DOHH2 (cell line): Measurements from ENCODE around the gene NUP210L.
"Not testable (repeated sequence)": the region's sequence is repeated elsewhere in the genome, so short reads cannot be mapped to it uniquely, and the experiment has no call there.

Experiments used
- H3F3A ChIP-seq: fragments of 200-600 bp; sonication (generic), shearing (Covaris generic); 2 replicates; pipeline ENCODE4 v1.6.0; 2016; ENCODE audit warnings: antibody characterized with exemption, mild to moderate bottlenecking; ENCODE audit not compliant: control insufficient read depth, insufficient read depth
- H3K27ac ChIP-seq: fragments of 200-600 bp; sonication (generic); 2 replicates; pipeline ENCODE4 v1.5.1; 2014; ENCODE audit warnings: low read depth, mild to moderate bottlenecking, low read length, moderate library complexity
- H3K27me3 ChIP-seq: fragments of 200-600 bp; sonication (generic); 2 replicates; pipeline ENCODE4 v1.6.1; 2014; ENCODE audit warnings: mild to moderate bottlenecking, low read length, mixed read lengths; ENCODE audit not compliant: control insufficient read depth
- H3K36me3 ChIP-seq: fragments of 200-600 bp; sonication (generic); 2 replicates; pipeline ENCODE4 v1.6.1; 2014; ENCODE audit warnings: mild to moderate bottlenecking, low read length, moderate library complexity, mixed read lengths; ENCODE audit not compliant: control insufficient read depth
- H3K4me1 ChIP-seq: fragments of 200-600 bp; sonication (generic); 2 replicates; pipeline ENCODE4 v1.6.1; 2014; ENCODE audit warnings: mild to moderate bottlenecking, low read length, mixed read lengths; ENCODE audit not compliant: control insufficient read depth
- H3K4me2 ChIP-seq: fragments of 200-600 bp; sonication (generic); 2 replicates; pipeline ENCODE4 v1.6.0; 2014; ENCODE audit warnings: mild to moderate bottlenecking, low read length, moderate library complexity
- H3K4me3 ChIP-seq: fragments of 200-600 bp; sonication (generic); 2 replicates; pipeline ENCODE4 v1.5.1; 2014; ENCODE audit warnings: mild to moderate bottlenecking, low read length, mixed read lengths
- H3K79me2 ChIP-seq: fragments of 200-600 bp; sonication (generic); 2 replicates; pipeline ENCODE4 v1.6.1; 2014; ENCODE audit warnings: mild to moderate bottlenecking, low read length, mixed read lengths; ENCODE audit not compliant: control insufficient read depth
- H3K9me2 ChIP-seq: fragments of 200-600 bp; sonication (generic); replicated peaks from 2 replicates; pipeline ENCODE4 v1.6.1; 2014; ENCODE audit warnings: mild to moderate bottlenecking, low read length, mixed read lengths; ENCODE audit not compliant: control insufficient read depth
- H3K9me3 ChIP-seq: fragments of 200-600 bp; sonication (generic); 2 replicates; pipeline ENCODE4 v1.6.1; 2014; ENCODE audit warnings: antibody characterized with exemption, low read length, mixed read lengths; ENCODE audit not compliant: control insufficient read depth, insufficient read depth
- H4K20me1 ChIP-seq: fragments of 200-600 bp; sonication (generic); 2 replicates; pipeline ENCODE4 v1.6.0; 2014; ENCODE audit warnings: low read depth, mild to moderate bottlenecking, antibody characterized with exemption, low read length, moderate library complexity; ENCODE audit not compliant: control insufficient read depth, insufficient read depth
- CTCF ChIP-seq: fragments of 200-600 bp; sonication (generic); IDR thresholded peaks from one replicate; pipeline ENCODE4 v1.5.1; 2014; ENCODE audit warnings: antibody characterized with exemption, mild to moderate bottlenecking, low read depth, low read length; ENCODE audit not compliant: poor library complexity, severe bottlenecking
- EZH2phosphoT487 ChIP-seq: fragments of 200-600 bp; sonication (generic); IDR thresholded peaks from 2 replicates; pipeline ENCODE4 v1.6.1; 2017; ENCODE audit warnings: borderline replicate concordance, mild to moderate bottlenecking, antibody characterized with exemption, low read length, moderate library complexity, mixed read lengths

The NUP210L gene

GRCh38 chr1:154076413-154076812 is 78.5 kb downstream of the NUP210L start:
- Histone ChIP-seq H3F3A (no peaks in the 10 kb centered on the region), H3K9me3 (0 out of 2 replicates have a peak, but pooled peaks cover 5% of the 10 kb centered on the region), H3K4me2 (no peak overlapping the region), H3K79me2 (no peaks in the 10 kb centered on the region), H4K20me1 (no peaks in the 10 kb centered on the region), H3K4me1 (no peaks in the 10 kb centered on the region), H3K27me3 (0 out of 2 replicates have a peak, but pooled peaks cover 5% of the 10 kb centered on the region), H3K9me2 (no peaks in the 10 kb centered on the region), H3K4me3 (no peak overlapping the region), H3K36me3 (no peaks in the 10 kb centered on the region), H3K27ac (no peak overlapping the region)
- TF ChIP-seq EZH2phosphoT487 (no peak), CTCF (no peak)

GRCh38 chr1:154075746-154076145 is 79.1 kb downstream of the NUP210L start:
- TF ChIP-seq EZH2phosphoT487 (no peak), CTCF (no peak)
- Histone ChIP-seq H3K9me3 (0 out of 2 replicates have a peak, but pooled peaks cover 5% of the 10 kb centered on the region), H3K79me2 (no peaks in the 10 kb centered on the region), H3K27ac (no peak overlapping the region), H3K4me1 (no peaks in the 10 kb centered on the region), H3K36me3 (no peaks in the 10 kb centered on the region), H3K9me2 (no peaks in the 10 kb centered on the region), H3F3A (no peaks in the 10 kb centered on the region), H4K20me1 (no peaks in the 10 kb centered on the region), H3K4me3 (no peak overlapping the region), H3K4me2 (no peak overlapping the region), H3K27me3 (0 out of 2 replicates have a peak, but pooled peaks cover 5% of the 10 kb centered on the region)

- TF ChIP-seq EZH2phosphoT487 (no peak), CTCF (no peak)
- H3K4me3 ChIP-seq = no peak overlapping the region
- no peaks in the 10 kb centered on the region for H3K9me3 ChIP-seq
- H3K27me3 ChIP-seq = peaks cover 23% of the 10 kb centered on the region
- H3K27ac ChIP-seq = no peak overlapping the region
- H3K36me3 ChIP-seq = no peaks in the 10 kb centered on the region
- no peaks in the 10 kb centered on the region for H4K20me1 ChIP-seq
- no peaks in the 10 kb centered on the region for H3K9me2 ChIP-seq
- no peaks in the 10 kb centered on the region for H3K79me2 ChIP-seq
- no peak overlapping the region for H3K4me2 ChIP-seq
- no peaks in the 10 kb centered on the region for H3K4me1 ChIP-seq
- no peaks in the 10 kb centered on the region for H3F3A ChIP-seq
Observed at GRCh38 chr1:154062309-154062708, 92.6 kb downstream of the NUP210L start.

GRCh38 chr1:154047436-154047835 is 107.4 kb downstream of the NUP210L start:
- H3K4me3 ChIP-seq, H3F3A ChIP-seq: not testable (repeated sequence)

GRCh38 chr1:154033697-154034096 is 121.2 kb downstream of the NUP210L start:
- not testable (repeated sequence) for H3K79me2 ChIP-seq, H3K4me3 ChIP-seq, H3F3A ChIP-seq, H3K9me2 ChIP-seq, H3K4me2 ChIP-seq, H3K36me3 ChIP-seq, H3K9me3 ChIP-seq, H3K27ac ChIP-seq, H3K4me1 ChIP-seq, H3K27me3 ChIP-seq, H4K20me1 ChIP-seq

More at GRCh38 chr1:154047436-154047835, 107.4 kb downstream of the NUP210L start:
- H3K27ac ChIP-seq, H3K4me2 ChIP-seq, H3K9me2 ChIP-seq, H3K4me1 ChIP-seq, H3K79me2 ChIP-seq, H4K20me1 ChIP-seq, H3K36me3 ChIP-seq, H3K27me3 ChIP-seq, H3K9me3 ChIP-seq: not testable (repeated sequence)
